Measurements from ENCODE around the gene LPAR1. TPM values are rescaled to one million over a fixed set of nuclear protein-coding genes. Genes with fewer than 3 reads are reported as not detected.

Gene LPAR1
- total RNA-seq, 1 experiment from 2014 or later: 11.0 TPM

GRCh38 chr9:110980261-110980660, 58.0 kb downstream of the LPAR1 start:
- in situ Hi-C loops (cut with HindIII; ENCODE audit: low pct_unique_long_range_greater_than_20kb, low sequenced_read_pairs): no loop called here
- ChIA-PET CTCF (no interaction called here), POLR2A (no interaction called here)
- TF ChIP-seq SIN3A (IDR thresholded peaks at IDR 0.05; ENCODE audit: borderline replicate concordance, insufficient read depth, low read depth, low read length) (no peak), CTCF (IDR thresholded peaks at IDR 0.05) (no peak), POLR2AphosphoS5 (IDR thresholded peaks at IDR 0.05; ENCODE audit: low read depth, low read length) (no peak), TCF7L2 (IDR thresholded peaks at IDR 0.05; ENCODE audit: low read depth, low read length) (no peak), REST (IDR thresholded peaks at IDR 0.05; ENCODE audit: insufficient read depth in 1 of 2, low read depth in 2 of 2, low read length in 1 of 2) (no peak)
- no peaks in the 10 kb centered on the region for H3K27me3 ChIP-seq (ENCODE audit: control insufficient read depth, insufficient read depth, low read length)
- no peaks in the 10 kb centered on the region for H3K36me3 ChIP-seq (ENCODE audit: control insufficient read depth, insufficient read depth, low read length)
- no peak overlapping the region for H3K27ac ChIP-seq (ENCODE audit: low read length)
- no peak overlapping the region for H3K4me3 ChIP-seq (ENCODE audit: low read depth in 2 of 2, low read length in 2 of 2)
- no peaks in the 10 kb centered on the region for H3K4me1 ChIP-seq (ENCODE audit: control insufficient read depth, insufficient read depth, low read length)
- no peak for ATAC-seq
- intact Hi-C loops (cut with micrococcal nuclease; ENCODE audit: unreplicated experiment): no loop called here
- no peaks in the 10 kb centered on the region for H3K9me3 ChIP-seq (ENCODE audit: control insufficient read depth, insufficient read depth, low read depth, low read length)
- no TSS peak for BruUV-seq (replicated peaks)
- no peak for DNase-seq (ENCODE audit: low read depth, low spot score)

- CTCF ChIA-PET: no interaction called here
Measured at GRCh38 chr9:110979636-110980035, 58.6 kb downstream of the LPAR1 start.

More at GRCh38 chr9:110979636-110980035, 58.6 kb downstream of the LPAR1 start:
- Histone ChIP-seq H3K9me3 (ENCODE audit: control insufficient read depth, insufficient read depth, low read depth, low read length) (no peaks in the 10 kb centered on the region), H3K4me1 (ENCODE audit: control insufficient read depth, insufficient read depth, low read length) (no peaks in the 10 kb centered on the region), H3K27me3 (ENCODE audit: control insufficient read depth, insufficient read depth, low read length) (no peaks in the 10 kb centered on the region), H3K27ac (ENCODE audit: low read length) (no peak overlapping the region), H3K4me3 (ENCODE audit: low read depth in 2 of 2, low read length in 2 of 2) (no peak overlapping the region), H3K36me3 (ENCODE audit: control insufficient read depth, insufficient read depth, low read length) (no peaks in the 10 kb centered on the region)
- intact Hi-C loops (cut with micrococcal nuclease; ENCODE audit: unreplicated experiment): no loop called here
- in situ Hi-C loops (cut with HindIII; ENCODE audit: low pct_unique_long_range_greater_than_20kb, low sequenced_read_pairs): no loop called here
- POLR2A ChIA-PET: no interaction called here
- DNase-seq (ENCODE audit: low read depth, low spot score): no peak
- no peak for ATAC-seq
- no TSS peak for BruUV-seq (replicated peaks)
- TF ChIP-seq TCF7L2 (IDR thresholded peaks at IDR 0.05; ENCODE audit: low read depth, low read length) (no peak), REST (IDR thresholded peaks at IDR 0.05; ENCODE audit: insufficient read depth in 1 of 2, low read depth in 2 of 2, low read length in 1 of 2) (no peak), POLR2AphosphoS5 (IDR thresholded peaks at IDR 0.05; ENCODE audit: low read depth, low read length) (no peak), SIN3A (IDR thresholded peaks at IDR 0.05; ENCODE audit: borderline replicate concordance, insufficient read depth, low read depth, low read length) (no peak), CTCF (IDR thresholded peaks at IDR 0.05) (no peak)

Data from Panc1 (cell line).